Lower lobe of right lung (tissue), 2 donors: Measurements from ENCODE around the gene FBXW5. TPM values are rescaled to one million over a fixed set of nuclear protein-coding genes. Genes with fewer than 3 reads are reported as not detected.
A peak's percentile ranks its signal among the peaks of the same experiment; 100 is the strongest.

Experiments used
- ATAC-seq, 2 donors: fragments of 200-7000 bp; cut with Tn5 transposase; one replicate each; pipeline ENCODE4 v1.9.1; 2020 to 2022; ENCODE audit warnings: mild to moderate bottlenecking in 2 of 2, moderate library complexity in 2 of 2
- DNase-seq: peaks from one replicate; pipeline ENCODE4 v3.0.0-alpha.2; 2020
- H3K27ac ChIP-seq: fragments of 200-600 bp; one replicate; pipeline ENCODE4 v1.8.0; 2022
- H3K27me3 ChIP-seq: fragments of 200-600 bp; one replicate; pipeline ENCODE4 v1.8.0; 2022; ENCODE audit warnings: low read depth
- H3K36me3 ChIP-seq: fragments of 200-600 bp; one replicate; pipeline ENCODE4 v1.8.0; 2022; ENCODE audit warnings: mild to moderate bottlenecking
- H3K4me1 ChIP-seq: fragments of 200-600 bp; one replicate; pipeline ENCODE4 v1.8.0; 2022
- H3K4me3 ChIP-seq: fragments of 200-600 bp; one replicate; pipeline ENCODE4 v1.8.0; 2022; ENCODE audit warnings: mild to moderate bottlenecking
- H3K9me3 ChIP-seq: fragments of 200-600 bp; one replicate; pipeline ENCODE4 v1.8.0; 2022
- intact Hi-C: fragments of 100-400 bp; cut with DNase I; formaldehyde crosslinking; loops from one replicate; pipeline ENCODE4 v1.11.0; 2022
- total RNA-seq: library from RNA; stranded (reverse); fragmentation: NEBNext Ultra II Directional; extraction: Animal tissue kit (Norgen Biotek cat#: 25700); gene quantifications from one replicate; pipeline ENCODE4 v1.2.1, GENCODE V29; 2021
- TF ChIP-seq, protein P1 (sequence below): fragments of 200-600 bp; IDR thresholded peaks from one replicate; pipeline ENCODE4 v1.8.0; 2022; ENCODE audit warnings: antibody characterized with exemption, mild to moderate bottlenecking
- donor health status: DM: no; HTN: yes; CAD: no; lungs with severe emphysema.

Gene FBXW5
- total RNA-seq, 1 donor from 2014 or later, result 83.2 TPM

GRCh38 chr9:136955202-136955942 is 10.8 kb upstream of the FBXW5 start:
- DNase-seq (peak; percentile 40), ATAC-seq (no peak)
- Histone ChIP-seq H3K27me3 (no peaks in the 10 kb centered on the region), H3K27ac (no peak overlapping the region), H3K4me1 (peaks cover 4% of the 10 kb centered on the region), H3K4me3 (no peak overlapping the region), H3K9me3 (no peaks in the 10 kb centered on the region), H3K36me3 (no peaks in the 10 kb centered on the region)
- intact Hi-C loops, result no loop called here
- TF ChIP-seq, protein P1, sequence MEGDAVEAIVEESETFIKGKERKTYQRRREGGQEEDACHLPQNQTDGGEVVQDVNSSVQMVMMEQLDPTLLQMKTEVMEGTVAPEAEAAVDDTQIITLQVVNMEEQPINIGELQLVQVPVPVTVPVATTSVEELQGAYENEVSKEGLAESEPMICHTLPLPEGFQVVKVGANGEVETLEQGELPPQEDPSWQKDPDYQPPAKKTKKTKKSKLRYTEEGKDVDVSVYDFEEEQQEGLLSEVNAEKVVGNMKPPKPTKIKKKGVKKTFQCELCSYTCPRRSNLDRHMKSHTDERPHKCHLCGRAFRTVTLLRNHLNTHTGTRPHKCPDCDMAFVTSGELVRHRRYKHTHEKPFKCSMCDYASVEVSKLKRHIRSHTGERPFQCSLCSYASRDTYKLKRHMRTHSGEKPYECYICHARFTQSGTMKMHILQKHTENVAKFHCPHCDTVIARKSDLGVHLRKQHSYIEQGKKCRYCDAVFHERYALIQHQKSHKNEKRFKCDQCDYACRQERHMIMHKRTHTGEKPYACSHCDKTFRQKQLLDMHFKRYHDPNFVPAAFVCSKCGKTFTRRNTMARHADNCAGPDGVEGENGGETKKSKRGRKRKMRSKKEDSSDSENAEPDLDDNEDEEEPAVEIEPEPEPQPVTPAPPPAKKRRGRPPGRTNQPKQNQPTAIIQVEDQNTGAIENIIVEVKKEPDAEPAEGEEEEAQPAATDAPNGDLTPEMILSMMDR, result no peak

DNA sequence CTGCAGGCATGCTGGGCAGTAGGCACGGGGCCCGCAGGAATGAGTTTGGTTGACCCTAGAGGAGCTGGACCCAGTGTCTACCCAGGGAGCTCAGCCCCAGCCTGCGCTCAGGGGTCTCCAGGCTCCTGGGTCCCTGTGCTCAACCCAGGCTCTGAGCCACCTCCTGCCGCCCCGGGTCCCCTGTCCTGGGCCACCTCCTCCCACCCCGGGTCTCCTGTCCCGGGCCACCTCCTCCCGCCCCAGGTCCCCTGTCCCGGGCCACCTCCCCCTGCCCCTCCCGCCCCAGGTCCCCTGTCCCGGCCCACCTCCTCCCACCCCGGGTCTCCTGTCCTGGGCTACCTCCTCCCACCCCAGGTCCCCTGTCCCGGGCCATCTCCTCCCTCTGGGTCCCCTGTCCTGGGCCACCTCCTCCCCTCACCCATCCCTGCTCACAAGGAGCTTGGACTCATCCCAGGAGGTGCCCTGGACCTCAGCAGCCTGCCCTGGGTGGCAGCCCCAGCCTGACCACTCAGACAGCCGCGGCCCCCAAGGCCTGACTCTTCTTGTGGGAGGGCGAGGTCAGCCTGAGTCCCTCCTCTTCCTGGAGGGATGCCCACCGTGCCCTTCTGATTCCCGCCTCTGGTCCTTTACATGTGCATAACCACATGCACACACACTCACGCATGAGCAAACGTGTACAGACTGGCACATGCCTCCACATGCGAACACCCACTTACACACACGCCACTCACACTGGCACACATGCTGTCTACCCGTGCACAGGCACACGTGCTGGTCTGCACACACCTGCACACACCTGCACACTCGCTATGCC is 9.9 kb upstream of the FBXW5 start:
- ATAC-seq (no peak), DNase-seq (peak; percentile 45)
- TF ChIP-seq, protein P1, result no peak
- H3K4me1 ChIP-seq, result peaks cover 9% of the 10 kb centered on the region
- H3K9me3 ChIP-seq, result no peaks in the 10 kb centered on the region
- intact Hi-C loops, result no loop called here
- H3K4me3 ChIP-seq, result no peak overlapping the region
- H3K27me3 ChIP-seq, result no peaks in the 10 kb centered on the region
- no peak overlapping the region for H3K27ac ChIP-seq
- H3K36me3 ChIP-seq, result no peaks in the 10 kb centered on the region

GRCh38 chr9:136953771-136954269 is 9.3 kb upstream of the FBXW5 start:
- H3K9me3 ChIP-seq, result no peaks in the 10 kb centered on the region
- TF ChIP-seq, protein P1, result no peak
- no peaks in the 10 kb centered on the region for H3K36me3 ChIP-seq
- H3K4me3 ChIP-seq, result no peak overlapping the region
- no peak for ATAC-seq
- H3K27me3 ChIP-seq, result no peaks in the 10 kb centered on the region
- H3K4me1 ChIP-seq, result peaks cover 15% of the 10 kb centered on the region
- intact Hi-C loops, result no loop called here
- peak; percentile 47 for DNase-seq
- H3K27ac ChIP-seq, result no peak overlapping the region

DNA sequence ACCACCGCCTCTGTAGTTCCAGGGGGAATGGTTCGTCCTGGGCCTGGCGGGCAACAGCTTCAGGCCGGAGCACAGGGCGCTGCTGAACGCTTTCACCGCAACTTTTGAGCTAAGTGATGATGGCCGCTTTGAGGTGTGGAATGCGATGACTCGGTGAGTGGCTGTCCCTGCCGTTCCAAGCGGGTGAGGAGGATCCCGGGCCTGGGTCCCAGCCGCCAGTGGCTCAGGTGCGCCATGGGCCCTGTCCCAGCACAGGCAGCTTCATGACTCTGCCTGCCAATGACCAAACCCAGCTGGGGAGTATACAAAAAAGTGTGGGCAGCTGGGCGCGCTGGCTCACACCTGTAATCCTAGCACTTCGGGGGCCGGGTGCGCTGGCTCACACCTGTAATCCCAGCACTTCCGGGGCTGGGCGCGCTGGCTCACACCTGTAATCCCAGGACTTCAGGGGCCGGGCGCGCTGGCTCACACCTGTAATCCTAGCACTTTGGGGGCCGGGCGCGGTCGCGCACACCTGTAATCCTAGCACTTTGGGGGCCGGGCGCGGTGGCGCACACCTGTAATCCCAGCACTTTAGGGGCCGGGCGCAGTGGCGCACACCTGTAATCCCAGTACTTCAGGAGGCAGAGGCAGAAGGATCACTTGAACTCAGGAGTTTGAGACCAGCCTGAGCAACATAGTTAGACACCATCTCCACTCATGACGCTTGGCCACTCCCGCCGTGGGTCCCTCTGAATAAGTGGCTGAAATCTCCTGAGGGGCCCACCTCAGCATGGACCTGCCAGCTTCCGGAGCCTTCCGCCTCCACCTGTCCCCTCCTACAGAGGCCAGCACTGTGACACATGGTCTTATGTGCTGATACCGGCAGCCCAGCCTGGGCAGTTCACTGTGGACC is 8.6 kb upstream of the FBXW5 start:
- no peaks in the 10 kb centered on the region for H3K27me3 ChIP-seq
- H3K4me1 ChIP-seq, result peaks cover 22% of the 10 kb centered on the region
- ATAC-seq, result no peak
- no peak overlapping the region for H3K27ac ChIP-seq
- DNase-seq, result peak; percentile 35
- no peak overlapping the region for H3K4me3 ChIP-seq
- TF ChIP-seq, protein P1, result no peak
- intact Hi-C loops, result no loop called here
- H3K9me3 ChIP-seq, result no peaks in the 10 kb centered on the region
- H3K36me3 ChIP-seq, result no peaks in the 10 kb centered on the region

DNA sequence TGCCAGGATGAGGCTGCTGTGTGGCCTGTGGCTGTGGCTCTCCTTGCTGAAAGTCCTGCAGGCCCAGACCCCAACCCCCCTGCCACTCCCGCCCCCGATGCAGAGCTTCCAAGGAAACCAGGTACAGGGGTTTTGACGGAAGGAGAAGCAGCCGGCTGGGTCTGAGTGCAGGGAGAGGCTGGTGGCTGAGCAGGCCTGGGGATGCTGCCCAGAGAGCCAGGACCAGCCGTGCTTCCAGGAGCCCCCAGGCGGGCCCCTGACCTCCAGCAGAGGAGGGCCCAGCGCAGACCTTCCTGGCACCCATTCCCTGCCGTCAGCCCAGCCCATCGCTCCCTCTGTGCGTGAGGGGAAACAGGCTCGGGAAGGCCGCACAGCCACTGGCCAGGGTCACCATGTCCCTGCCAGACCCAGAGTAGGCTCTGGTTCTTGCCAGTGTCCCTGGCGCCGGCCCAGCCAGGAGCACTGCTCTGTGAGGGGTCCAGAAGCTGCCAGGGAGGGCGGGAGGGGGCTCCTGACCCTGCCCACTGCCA is 7.8 kb upstream of the FBXW5 start:
- TF ChIP-seq, protein P1, result no peak
- H3K36me3 ChIP-seq, result no peaks in the 10 kb centered on the region
- intact Hi-C loops, result no loop called here

More for the DNA sequence above, 7.8 kb upstream of the FBXW5 start:
- no peaks in the 10 kb centered on the region for H3K9me3 ChIP-seq
- peak; percentile 39 for DNase-seq
- no peak for ATAC-seq
- H3K4me1 ChIP-seq, result peaks cover 30% of the 10 kb centered on the region
- H3K4me3 ChIP-seq, result no peak overlapping the region
- H3K27me3 ChIP-seq, result no peaks in the 10 kb centered on the region
- H3K27ac ChIP-seq, result no peak overlapping the region
